Lower leg skin (tissue), 4 donors: ENCODE results near the gene SCIN. TPM values are rescaled to one million over a fixed set of nuclear protein-coding genes. Genes with fewer than 3 reads are reported as not detected.
"Not testable (repeated sequence)": the region's sequence is repeated elsewhere in the genome, so short reads cannot be mapped to it uniquely, and the experiment has no call there.

Source experiments
- DNase-seq, 2 donors: peaks; one replicate each; pipeline ENCODE4 v3.0.0-alpha.2; 2019; ENCODE audit warnings: low spot score in 2 of 2
- H3K4me3 ChIP-seq: fragments of 200-600 bp; sonication (generic); 2 replicates; pipeline ENCODE4 v1.5.1; 2017; ENCODE audit warnings: mild to moderate bottlenecking, low read depth; ENCODE audit not compliant: poor library complexity, severe bottlenecking
- CTCF ChIP-seq, 3 donors: fragments of 450-650 bp; IDR thresholded peaks; one replicate each; pipeline ENCODE4 v1.5.1; 2016; ENCODE audit warnings: antibody characterized with exemption in 3 of 3, mild to moderate bottlenecking in 3 of 3, moderate library complexity in 2 of 3
- POLR2A ChIP-seq, 2 donors: fragments of 450-650 bp; IDR thresholded peaks; one replicate each; pipeline ENCODE4 v1.6.1; 2016 to 2017; ENCODE audit warnings: antibody characterized with exemption in 2 of 2, mild to moderate bottlenecking in 1 of 2, moderate library complexity in 1 of 2
- WGBS, 2 donors: methylation state at CpG; one replicate each; pipeline ENCODE4 v1.1.5; 2018; 5-methylcytosine and 5-hydroxymethylcytosine counted together
- intact Hi-C: fragments of 100-400 bp; cut with DNase I; formaldehyde crosslinking; loops from one replicate; pipeline ENCODE4 v1.15.0; 2023; ENCODE audit warnings: low total_unique reads
- total RNA-seq, 4 donors: library from RNA; depleted of rRNA; stranded (reverse); fragments of >200 nt; gene quantifications; one replicate each; pipeline ENCODE4 v1.1.0, GENCODE V29; 2016

The SCIN gene
- total RNA-seq, 4 donors from 2014 or later: 3.1 to 6.6 (median 5.8) TPM

- 7 to 8% methylated on average over 12 of the region's 12 CpGs for WGBS, 2 donors
- H3K4me3 ChIP-seq: peak overlapping the region; percentile 45
- DNase-seq: no peak
- intact Hi-C loops: loop anchor here (5.0 kb wide), 1 partner anchor 580 kb away; no protein-coding TSS in a partner anchor
- no peak for TF ChIP-seq CTCF (IDR thresholded peaks at IDR 0.05)
- peak in 1 of 2 donors; percentile 26 for TF ChIP-seq POLR2A (IDR thresholded peaks at IDR 0.05)
Measured at GRCh38 chr7:12687718-12688171, 117.2 kb downstream of the SCIN start.

- 45 to 47% methylated on average over 3 of the region's 3 CpGs for WGBS, 2 donors
- DNase-seq: not testable (repeated sequence)
- peak overlapping the region; percentile 45 for H3K4me3 ChIP-seq
- intact Hi-C loops: loop anchor here (5.0 kb wide), 1 partner anchor 579 kb away; no protein-coding TSS in a partner anchor
Measured at GRCh38 chr7:12688485-12689170, 118.1 kb downstream of the SCIN start.

GRCh38 chr7:12689451-12689850 is 118.9 kb downstream of the SCIN start:
- peak overlapping the region; percentile 38 for H3K4me3 ChIP-seq
- 33 to 54% methylated on average over 2 of the region's 2 CpGs for WGBS, 2 donors
- TF ChIP-seq POLR2A (IDR thresholded peaks at IDR 0.05) (no peak), CTCF (IDR thresholded peaks at IDR 0.05) (no peak)
- intact Hi-C loops: loop anchor here (5.0 kb wide), 1 partner anchor 578 kb away; no protein-coding TSS in a partner anchor
- no peak for DNase-seq

GRCh38 chr7:12690041-12690878 is 119.7 kb downstream of the SCIN start:
- TF ChIP-seq CTCF (IDR thresholded peaks at IDR 0.05) (no peak), POLR2A (IDR thresholded peaks at IDR 0.05) (no peak)
- intact Hi-C loops: no loop called here
- WGBS, 2 donors: 61 to 67% methylated on average over 1 of the region's 1 CpG
- DNase-seq: no peak
- H3K4me3 ChIP-seq: no peak overlapping the region

- 87 to 95% methylated on average over 3 of the region's 3 CpGs for WGBS, 2 donors
- DNase-seq, H3K4me3 ChIP-seq, intact Hi-C loops: not testable (repeated sequence)
Measured at GRCh38 chr7:12691388-12691787, 120.9 kb downstream of the SCIN start.

- no peak overlapping the region for H3K4me3 ChIP-seq
- TF ChIP-seq CTCF (IDR thresholded peaks at IDR 0.05): no peak
- TF ChIP-seq POLR2A (IDR thresholded peaks at IDR 0.05): no peak
- intact Hi-C loops: no loop called here
- DNase-seq: no peak
- 81 to 85% methylated on average over 1 of the region's 1 CpG for WGBS, 2 donors
Measured at GRCh38 chr7:12692035-12692434, 121.5 kb downstream of the SCIN start.
